PC-9 (cell line): ENCODE measurements around the gene CD151. TPM values are rescaled to one million over a fixed set of nuclear protein-coding genes. Genes with fewer than 3 reads are reported as not detected.

Experiments
- BruUV-seq: library from RNA; stranded (reverse); fragments of 400-500 nt; replicated peaks from 2 replicates; lab custom pipeline; 2021; lab: Mats Ljungman, UMichigan
- CTCF ChIA-PET: fragments of 300-600 bp; sonication (Branson Sonifier 250); formaldehyde crosslinking; loops from one replicate; lab custom pipeline; 2022; ENCODE audit warnings: antibody characterized with exemption; lab: Charles Lee
- POLR2A ChIA-PET: fragments of 300-600 bp; sonication (Branson Sonifier 250); formaldehyde crosslinking; loops from one replicate; lab custom pipeline; 2022; ENCODE audit warnings: antibody characterized with exemption; ENCODE audit not compliant: unreplicated experiment; lab: Charles Lee
- DNase-seq, 2 experiments: peaks; one replicate each; pipeline versions ENCODE4 v3.0.0 to v3.0.0-alpha.2; 2015 to 2022; ENCODE audit warnings: mixed read lengths in 1 of 2
- H2AFZ ChIP-seq: fragments of 200-600 bp; sonication (generic); 2 replicates; pipeline ENCODE4 v1.8.1; 2017; ENCODE audit warnings: antibody characterized with exemption
- H3F3A ChIP-seq: fragments of 200-600 bp; sonication (generic); 2 replicates; pipeline ENCODE4 v1.8.1; 2017; ENCODE audit warnings: antibody characterized with exemption, mild to moderate bottlenecking, low read depth; ENCODE audit not compliant: insufficient read depth
- H3K27ac ChIP-seq: fragments of 200-600 bp; sonication (generic); 2 replicates; pipeline ENCODE4 v1.6.1; 2016; ENCODE audit warnings: mixed run types
- H3K27me3 ChIP-seq: fragments of 200-600 bp; sonication (generic); 2 replicates; pipeline ENCODE4 v1.6.1; 2016; ENCODE audit warnings: low read depth, mixed run types; ENCODE audit not compliant: insufficient read depth
- H3K36me3 ChIP-seq: fragments of 200-600 bp; sonication (generic); 2 replicates; pipeline ENCODE4 v1.6.1; 2016; ENCODE audit warnings: low read depth, mixed run types
- H3K4me1 ChIP-seq: fragments of 200-600 bp; sonication (generic); replicated peaks from 2 replicates; pipeline ENCODE4 v1.6.1; 2016; ENCODE audit warnings: mixed run types; ENCODE audit not compliant: insufficient read depth
- H3K4me2 ChIP-seq: fragments of 200-600 bp; sonication (generic); 2 replicates; pipeline ENCODE4 v1.6.1; 2017; ENCODE audit warnings: mixed run types
- H3K4me3 ChIP-seq: fragments of 200-600 bp; sonication (generic); 2 replicates; pipeline ENCODE4 v1.6.1; 2016; ENCODE audit warnings: mixed run types
- H3K79me2 ChIP-seq: fragments of 200-600 bp; sonication (generic); 2 replicates; pipeline ENCODE4 v1.6.1; 2017; ENCODE audit warnings: low read depth, mixed run types
- H3K9me2 ChIP-seq: fragments of 200-600 bp; sonication (generic); 2 replicates; pipeline ENCODE4 v1.8.1; 2017; ENCODE audit warnings: mild to moderate bottlenecking; ENCODE audit not compliant: insufficient read depth
- H3K9me3 ChIP-seq: fragments of 200-600 bp; sonication (generic); 2 replicates; pipeline ENCODE4 v1.8.1; 2016; ENCODE audit warnings: low read depth; ENCODE audit not compliant: insufficient read depth
- H4K20me1 ChIP-seq: fragments of 200-600 bp; sonication (generic); 2 replicates; pipeline ENCODE4 v1.8.1; 2017; ENCODE audit not compliant: insufficient read depth
- CTCF ChIP-seq: fragments of 200-600 bp; sonication (generic); conservative IDR thresholded peaks from 2 replicates; pipeline ENCODE4 v1.6.1; 2017; ENCODE audit warnings: mixed run types, antibody characterized with exemption, mild to moderate bottlenecking, moderate library complexity
- EZH2 ChIP-seq: fragments of 200-600 bp; sonication (generic); IDR thresholded peaks from 2 replicates; pipeline ENCODE4 v1.8.0; 2017; ENCODE audit warnings: antibody characterized with exemption, low read depth
- intact Hi-C: fragments of 100-400 bp; cut with micrococcal nuclease; formaldehyde crosslinking; loops from one replicate; pipeline ENCODE4 v1.10.0; 2022; ENCODE audit not compliant: unreplicated experiment
- total RNA-seq: library from RNA; stranded (reverse); gene quantifications from 2 replicates; pipeline ENCODE4 v1.2.3, GENCODE V29; 2021

CD151 gene
- total RNA-seq, 1 experiment from 2014 or later, result 184 TPM

- no peak overlapping the region for H3K27ac ChIP-seq
- peaks cover 31% of the 10 kb centered on the region for H3K79me2 ChIP-seq
- H3K9me2 ChIP-seq, result no peaks in the 10 kb centered on the region
- intact Hi-C loops, result no loop called here
- BruUV-seq, result no TSS peak
- no peak for DNase-seq
- CTCF ChIA-PET, result no interaction called here
- H2AFZ ChIP-seq, result no peak overlapping the region
- peaks cover 18% of the 10 kb centered on the region for H4K20me1 ChIP-seq
- H3K4me3 ChIP-seq, result no peak overlapping the region
- TF ChIP-seq EZH2 (no peak), CTCF (no peak)
- H3K4me1 ChIP-seq, result peaks cover 19% of the 10 kb centered on the region
- H3F3A ChIP-seq, result peaks cover 26% of the 10 kb centered on the region; the same call in 1 of the 2 replicates
- no peaks in the 10 kb centered on the region for H3K27me3 ChIP-seq
- no peaks in the 10 kb centered on the region for H3K9me3 ChIP-seq
- H3K4me2 ChIP-seq, result no peak overlapping the region
- no peaks in the 10 kb centered on the region for H3K36me3 ChIP-seq
- POLR2A ChIA-PET, result no interaction called here
Observed at GRCh38 chr11:837990-838307, 5.2 kb downstream of the CD151 start.

GRCh38 chr11:838441-839279 lies 5.9 kb downstream of the CD151 start:
- BruUV-seq, result no TSS peak
- H3K79me2 ChIP-seq, result peaks cover 27% of the 10 kb centered on the region
- no peaks in the 10 kb centered on the region for H3K9me3 ChIP-seq
- H3K27me3 ChIP-seq, result no peaks in the 10 kb centered on the region
- H4K20me1 ChIP-seq, result peaks cover 18% of the 10 kb centered on the region
- H3K4me3 ChIP-seq, result no peak overlapping the region
- POLR2A ChIA-PET, result no interaction called here
- no peak overlapping the region for H2AFZ ChIP-seq
- H3F3A ChIP-seq, result peaks cover 26% of the 10 kb centered on the region; the same call in 1 of the 2 replicates
- H3K36me3 ChIP-seq, result no peaks in the 10 kb centered on the region
- no peak overlapping the region for H3K27ac ChIP-seq
- peaks cover 20% of the 10 kb centered on the region for H3K4me1 ChIP-seq
- DNase-seq, result no peak
- CTCF ChIA-PET, result no interaction called here
- no peak overlapping the region for H3K4me2 ChIP-seq
- H3K9me2 ChIP-seq, result no peaks in the 10 kb centered on the region
- intact Hi-C loops, result no loop called here
- TF ChIP-seq EZH2, result no peak
- no peak for TF ChIP-seq CTCF

DNA sequence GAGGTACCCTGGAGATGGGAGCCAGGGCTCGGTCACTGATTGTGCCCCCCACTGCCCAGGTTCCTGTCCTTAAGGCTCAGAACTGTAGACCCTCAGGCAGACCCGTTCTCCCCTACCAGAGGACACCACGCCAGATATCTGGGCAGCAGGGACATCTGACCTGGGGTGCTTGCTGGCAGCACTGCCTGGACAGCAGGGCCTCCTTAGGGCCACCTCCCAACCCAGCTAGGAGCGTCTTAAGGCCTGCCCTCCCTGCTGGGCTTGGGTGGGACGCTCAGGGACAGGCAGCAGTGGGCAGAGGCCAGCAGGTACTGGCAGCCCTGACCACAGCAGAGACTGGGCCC lies 6.5 kb downstream of the CD151 start:
- no peak for TF ChIP-seq CTCF
- TF ChIP-seq EZH2, result no peak
- H3K27me3 ChIP-seq, result no peaks in the 10 kb centered on the region
- H3K27ac ChIP-seq, result no peak overlapping the region
- no peak overlapping the region for H2AFZ ChIP-seq
- no peak overlapping the region for H3K4me2 ChIP-seq
- no peak for DNase-seq
- H3K36me3 ChIP-seq, result no peaks in the 10 kb centered on the region
- H3K4me1 ChIP-seq, result peaks cover 21% of the 10 kb centered on the region
- POLR2A ChIA-PET, result no interaction called here
- H3K9me2 ChIP-seq, result no peaks in the 10 kb centered on the region
- intact Hi-C loops, result no loop called here
- BruUV-seq, result no TSS peak
- H3K9me3 ChIP-seq, result no peaks in the 10 kb centered on the region
- CTCF ChIA-PET, result no interaction called here
- H3F3A ChIP-seq, result peaks cover 21% of the 10 kb centered on the region; the same call in 1 of the 2 replicates
- no peak overlapping the region for H3K4me3 ChIP-seq
- peaks cover 21% of the 10 kb centered on the region for H3K79me2 ChIP-seq
- H4K20me1 ChIP-seq, result peaks cover 18% of the 10 kb centered on the region
